GM13976 (cell line): ENCODE results near the gene TMEM129.

Experiments used
- DNase-seq: peaks from one replicate; pipeline ENCODE4 v3.0.0; 2012; ENCODE audit warnings: low spot score
- in situ Hi-C: fragments of 300-500 bp; cut with MboI; formaldehyde crosslinking; loops from one replicate; pipeline ENCODE4 v1.12.0; 2022; ENCODE audit warnings: low sequenced_read_pairs, mixed read lengths, inconsistent platforms; ENCODE audit not compliant: unreplicated experiment
- TF ChIP-seq, protein P1 (sequence below): IDR thresholded peaks from 2 replicates; pipeline ENCODE4 v1.5.1; 2012; ENCODE audit warnings: borderline replicate concordance, mild to moderate bottlenecking; ENCODE audit not compliant: insufficient read depth; ENCODE audit errors: extremely low read depth, missing control alignments, control extremely low read depth

TMEM129 gene

DNA sequence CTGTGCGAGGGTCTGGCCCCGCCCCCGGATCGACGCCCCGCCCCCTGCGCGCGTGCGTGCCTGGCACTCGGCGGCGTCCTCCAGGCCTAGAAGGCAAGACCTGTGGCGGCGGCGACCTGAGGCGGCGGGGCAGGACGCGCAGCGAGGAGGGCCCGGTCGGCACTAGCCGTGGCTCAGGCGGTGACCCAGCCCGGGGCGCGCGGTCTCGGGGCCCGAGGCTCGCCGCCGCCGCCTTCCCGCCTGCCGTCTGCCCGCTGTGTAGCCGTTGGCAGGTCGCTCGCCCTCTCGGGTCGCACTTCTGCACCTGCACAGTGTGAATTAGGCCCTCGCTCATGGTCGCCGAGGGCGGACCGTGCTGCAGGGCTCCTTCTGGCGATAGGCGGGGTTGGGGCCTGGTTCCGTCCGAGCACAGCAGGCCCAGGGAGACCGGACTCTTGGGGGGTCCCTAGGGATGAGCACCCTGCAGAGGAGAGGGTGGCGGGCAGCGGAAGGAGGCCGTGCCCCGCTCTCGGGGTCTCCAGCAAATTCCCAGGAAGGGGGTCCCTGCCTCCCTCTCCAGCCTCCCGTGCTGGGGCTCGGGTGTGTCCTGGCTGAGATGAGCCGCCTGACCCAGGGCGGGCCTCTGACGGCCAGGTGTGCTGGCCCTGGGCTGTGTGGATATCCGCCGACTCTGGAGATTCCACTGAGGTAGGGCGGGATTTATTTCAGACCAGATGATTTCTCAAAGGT is 36.5 kb downstream of the TMEM129 start:
- no peak for DNase-seq
- TF ChIP-seq, protein P1, sequence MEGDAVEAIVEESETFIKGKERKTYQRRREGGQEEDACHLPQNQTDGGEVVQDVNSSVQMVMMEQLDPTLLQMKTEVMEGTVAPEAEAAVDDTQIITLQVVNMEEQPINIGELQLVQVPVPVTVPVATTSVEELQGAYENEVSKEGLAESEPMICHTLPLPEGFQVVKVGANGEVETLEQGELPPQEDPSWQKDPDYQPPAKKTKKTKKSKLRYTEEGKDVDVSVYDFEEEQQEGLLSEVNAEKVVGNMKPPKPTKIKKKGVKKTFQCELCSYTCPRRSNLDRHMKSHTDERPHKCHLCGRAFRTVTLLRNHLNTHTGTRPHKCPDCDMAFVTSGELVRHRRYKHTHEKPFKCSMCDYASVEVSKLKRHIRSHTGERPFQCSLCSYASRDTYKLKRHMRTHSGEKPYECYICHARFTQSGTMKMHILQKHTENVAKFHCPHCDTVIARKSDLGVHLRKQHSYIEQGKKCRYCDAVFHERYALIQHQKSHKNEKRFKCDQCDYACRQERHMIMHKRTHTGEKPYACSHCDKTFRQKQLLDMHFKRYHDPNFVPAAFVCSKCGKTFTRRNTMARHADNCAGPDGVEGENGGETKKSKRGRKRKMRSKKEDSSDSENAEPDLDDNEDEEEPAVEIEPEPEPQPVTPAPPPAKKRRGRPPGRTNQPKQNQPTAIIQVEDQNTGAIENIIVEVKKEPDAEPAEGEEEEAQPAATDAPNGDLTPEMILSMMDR = no peak
- in situ Hi-C loops = no loop called here

- peak; percentile 98 for DNase-seq
- TF ChIP-seq, protein P1 = no peak
- in situ Hi-C loops = no loop called here
These were observed 37.2 kb downstream of the TMEM129 start, which contains the start of gene FAM53A for GRCh38 chr4:1683736-1684505. TSS of gene FAM53A (minus strand) at chr4:1684313. CDS start at chr4:1668741, 15,572 bp downstream.

GRCh38 chr4:1683261-1683735 is 37.8 kb downstream of the TMEM129 start:
- in situ Hi-C loops = no loop called here
- DNase-seq = no peak
- TF ChIP-seq, protein P1 = no peak

GRCh38 chr4:1682860-1683259 is 38.3 kb downstream of the TMEM129 start:
- DNase-seq = no peak
- in situ Hi-C loops = no loop called here

DNA sequence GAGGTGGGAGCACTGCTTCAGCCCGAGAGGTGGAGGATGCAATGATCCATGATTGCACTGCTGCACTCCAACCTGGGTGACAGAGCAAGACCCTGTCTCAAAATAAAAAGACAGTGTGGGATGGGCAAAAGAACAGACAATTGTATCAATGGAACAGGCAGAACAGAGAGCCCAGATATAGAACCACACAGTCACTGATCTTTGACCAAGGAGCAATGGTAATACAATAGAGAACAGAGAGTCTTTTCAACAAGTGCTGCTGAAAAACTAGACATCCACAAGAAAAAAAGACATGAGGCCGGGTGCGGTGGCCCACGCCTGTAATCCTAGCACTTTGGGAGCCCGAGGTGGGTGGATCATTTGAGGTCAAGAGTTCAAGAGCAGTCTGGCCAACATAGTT is 42.9 kb downstream of the TMEM129 start:
- in situ Hi-C loops = no loop called here
- TF ChIP-seq, protein P1 = no peak
- no peak for DNase-seq

More at GRCh38 chr4:1682860-1683259, 38.3 kb downstream of the TMEM129 start:
- TF ChIP-seq, protein P1 = no peak

- in situ Hi-C loops = no loop called here
- TF ChIP-seq, protein P1 = no peak
- DNase-seq = no peak
These were observed 44.3 kb downstream of the TMEM129 start for GRCh38 chr4:1676605-1677525.
